Measurements from ENCODE around the gene HAL. TPM values are rescaled to one million over a fixed set of nuclear protein-coding genes. Genes with fewer than 3 reads are reported as not detected.

Gene HAL
- total and polyA plus RNA-seq, 2 donors (not counting 1 experiment from before 2014, with no cell fraction given) = 1.3 to 4.8 TPM

DNA sequence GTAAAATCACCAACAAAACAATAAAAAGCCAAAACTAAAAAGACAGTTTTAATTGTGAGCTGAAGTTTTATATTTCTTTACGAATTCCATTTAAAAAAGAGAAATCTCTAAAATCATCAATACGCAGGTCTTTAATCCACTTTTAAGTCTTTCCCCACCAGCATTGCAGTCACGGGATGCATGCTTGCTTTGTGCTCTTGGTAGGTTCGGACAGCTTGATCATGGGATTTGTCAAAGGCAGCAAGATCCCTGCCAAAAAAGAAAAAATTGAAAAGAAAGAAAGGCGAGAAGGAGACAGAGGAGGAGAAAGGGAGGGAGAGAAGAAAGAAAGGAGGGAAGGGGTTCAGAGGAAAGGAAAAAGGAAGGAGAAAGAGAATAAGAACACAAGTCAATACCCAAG, 4.7 kb upstream of the HAL start:
- no peak overlapping the region for H2AFZ ChIP-seq (ENCODE audit: insufficient read depth, low read depth, low read length, poor library complexity, severe bottlenecking)
- TF ChIP-seq, protein P1, sequence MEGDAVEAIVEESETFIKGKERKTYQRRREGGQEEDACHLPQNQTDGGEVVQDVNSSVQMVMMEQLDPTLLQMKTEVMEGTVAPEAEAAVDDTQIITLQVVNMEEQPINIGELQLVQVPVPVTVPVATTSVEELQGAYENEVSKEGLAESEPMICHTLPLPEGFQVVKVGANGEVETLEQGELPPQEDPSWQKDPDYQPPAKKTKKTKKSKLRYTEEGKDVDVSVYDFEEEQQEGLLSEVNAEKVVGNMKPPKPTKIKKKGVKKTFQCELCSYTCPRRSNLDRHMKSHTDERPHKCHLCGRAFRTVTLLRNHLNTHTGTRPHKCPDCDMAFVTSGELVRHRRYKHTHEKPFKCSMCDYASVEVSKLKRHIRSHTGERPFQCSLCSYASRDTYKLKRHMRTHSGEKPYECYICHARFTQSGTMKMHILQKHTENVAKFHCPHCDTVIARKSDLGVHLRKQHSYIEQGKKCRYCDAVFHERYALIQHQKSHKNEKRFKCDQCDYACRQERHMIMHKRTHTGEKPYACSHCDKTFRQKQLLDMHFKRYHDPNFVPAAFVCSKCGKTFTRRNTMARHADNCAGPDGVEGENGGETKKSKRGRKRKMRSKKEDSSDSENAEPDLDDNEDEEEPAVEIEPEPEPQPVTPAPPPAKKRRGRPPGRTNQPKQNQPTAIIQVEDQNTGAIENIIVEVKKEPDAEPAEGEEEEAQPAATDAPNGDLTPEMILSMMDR (IDR thresholded peaks at IDR 0.05) = no peak
- TF ChIP-seq EZH2 (IDR thresholded peaks at IDR 0.05; ENCODE audit: borderline replicate concordance, insufficient read depth, low read depth, low read length, poor library complexity, severe bottlenecking) = no peak
- peaks cover 8% of the 10 kb centered on the region for H3K4me1 Mint-ChIP-seq
- WGBS (ENCODE audit: insufficient coverage) = 100% methylated on average over 4 of the region's 5 CpGs
- no peak overlapping the region for H3K27ac ChIP-seq (ENCODE audit: low read length in 2 of 2)
- H3K9me3 Mint-ChIP-seq (ENCODE audit: insufficient read depth) = no peaks in the 10 kb centered on the region
- H3K27me3 ChIP-seq (replicated peaks in 1 of 4; ENCODE audit: control extremely low read depth in 1 of 4, control insufficient read depth in 3 of 4, insufficient read depth in 4 of 4, low read length in 3 of 4) = no peaks in the 10 kb centered on the region
- no peaks in the 10 kb centered on the region for H4K20me1 ChIP-seq (ENCODE audit: control insufficient read depth, insufficient read depth, low read length, poor library complexity, severe bottlenecking)
- ChIA-PET CTCF (interaction anchor here (0.9 to 4.8 kb wide), 6 partner anchors 11 to 90 kb away, joined by 3 to 112 read pairs (median 6); no protein-coding TSS in a partner anchor), POLR2A (interaction anchor here (0.5 kb wide), 1 partner anchor 15 kb away, joined by 4 read pairs; no protein-coding TSS in a partner anchor)
- H3K4me1 ChIP-seq (ENCODE audit: control insufficient read depth in 2 of 2, insufficient read depth in 2 of 2, low read length in 2 of 2) = peaks cover 0 to 5% of the 10 kb centered on the region in 2 donors
- H3K36me3 ChIP-seq (replicated peaks in 1 of 2; ENCODE audit: control extremely low read depth in 1 of 2, control insufficient read depth in 1 of 2, extremely low read depth in 1 of 2, insufficient read depth in 2 of 2, low read length in 1 of 2) = peaks cover 2 to 49% of the 10 kb centered on the region in 2 experiments
- intact Hi-C loops (cut with micrococcal nuclease) = no loop called here
- no peak for ATAC-seq (ENCODE audit: low read depth)
- no peaks in the 10 kb centered on the region for H3K27me3 Mint-ChIP-seq
- H3K4me3 ChIP-seq (ENCODE audit: control extremely low read depth in 1 of 5, extremely low read depth in 1 of 5, insufficient read depth in 1 of 5, low read depth in 2 of 5, low read length in 4 of 5) = no peak overlapping the region
- no peak overlapping the region for H3K4me2 ChIP-seq (replicated peaks; ENCODE audit: low read depth, low read length, poor library complexity, severe bottlenecking)
- H3K4me3 Mint-ChIP-seq = no peak overlapping the region
- H3K27ac Mint-ChIP-seq = no peak overlapping the region
- H3K9me3 ChIP-seq (ENCODE audit: control extremely low read depth in 1 of 3, control insufficient read depth in 2 of 3, insufficient read depth in 1 of 3, low read length in 2 of 3) = no peaks in the 10 kb centered on the region
- H3K9ac ChIP-seq (ENCODE audit: low read length) = no peak overlapping the region
- no peak for DNase-seq
- H3K79me2 ChIP-seq (ENCODE audit: control insufficient read depth, insufficient read depth, low read length) = no peaks in the 10 kb centered on the region

DNA sequence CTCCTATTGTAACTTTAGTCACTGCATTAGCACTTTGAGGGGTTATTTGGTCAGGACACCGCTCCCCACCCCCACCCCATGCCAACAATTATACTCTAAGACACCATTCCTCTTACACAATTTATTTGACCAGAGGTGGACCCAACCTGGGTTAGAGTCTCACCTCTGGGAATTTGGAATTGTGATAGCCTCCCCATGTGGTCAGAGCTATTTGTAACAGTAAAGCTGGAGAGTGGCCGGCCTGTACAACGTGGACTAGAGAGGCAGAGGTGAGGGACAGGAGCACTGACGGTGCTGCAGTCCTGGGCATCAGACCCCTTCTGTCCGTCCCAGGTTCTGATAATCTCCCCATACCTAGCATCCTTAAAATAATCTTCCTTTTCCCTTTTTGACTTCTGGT, 3.3 kb upstream of the HAL start:
- Histone ChIP-seq H3K4me3 (ENCODE audit: control extremely low read depth in 1 of 5, extremely low read depth in 1 of 5, insufficient read depth in 1 of 5, low read depth in 2 of 5, low read length in 4 of 5) (no peak overlapping the region), H3K27ac (ENCODE audit: low read length in 2 of 2) (no peak overlapping the region), H3K4me1 (ENCODE audit: control insufficient read depth in 2 of 2, insufficient read depth in 2 of 2, low read length in 2 of 2) (peaks cover 0 to 5% of the 10 kb centered on the region in 2 donors), H3K9me3 (ENCODE audit: control extremely low read depth in 1 of 3, control insufficient read depth in 2 of 3, insufficient read depth in 1 of 3, low read length in 2 of 3) (no peaks in the 10 kb centered on the region), H3K79me2 (ENCODE audit: control insufficient read depth, insufficient read depth, low read length) (no peaks in the 10 kb centered on the region), H4K20me1 (ENCODE audit: control insufficient read depth, insufficient read depth, low read length, poor library complexity, severe bottlenecking) (no peaks in the 10 kb centered on the region), H3K9ac (ENCODE audit: low read length) (no peak overlapping the region), H3K36me3 (replicated peaks in 1 of 2; ENCODE audit: control extremely low read depth in 1 of 2, control insufficient read depth in 1 of 2, extremely low read depth in 1 of 2, insufficient read depth in 2 of 2, low read length in 1 of 2) (peaks cover 2 to 36% of the 10 kb centered on the region in 2 experiments), H2AFZ (ENCODE audit: insufficient read depth, low read depth, low read length, poor library complexity, severe bottlenecking) (no peak overlapping the region), H3K27me3 (replicated peaks in 1 of 4; ENCODE audit: control extremely low read depth in 1 of 4, control insufficient read depth in 3 of 4, insufficient read depth in 4 of 4, low read length in 3 of 4) (no peaks in the 10 kb centered on the region), H3K4me2 (replicated peaks; ENCODE audit: low read depth, low read length, poor library complexity, severe bottlenecking) (no peak overlapping the region)
- no peak overlapping the region for H3K4me3 Mint-ChIP-seq
- no peak for ATAC-seq (ENCODE audit: low read depth)
- H3K27ac Mint-ChIP-seq = no peak overlapping the region
- ChIA-PET POLR2A (no interaction called here), CTCF (interaction anchor here (1.4 to 4.8 kb wide), 11 partner anchors 8 to 517 kb away, joined by 3 to 112 read pairs (median 7); partner anchors contain the start of genes AMDHD1 and CCDC38)
- TF ChIP-seq EZH2 (IDR thresholded peaks at IDR 0.05; ENCODE audit: borderline replicate concordance, insufficient read depth, low read depth, low read length, poor library complexity, severe bottlenecking) = no peak
- TF ChIP-seq, protein P1 (IDR thresholded peaks at IDR 0.05) = no peak
- no peaks in the 10 kb centered on the region for H3K9me3 Mint-ChIP-seq (ENCODE audit: insufficient read depth)
- DNase-seq = no peak
- WGBS (ENCODE audit: insufficient coverage) = 100% methylated on average over 1 of the region's 5 CpGs
- no peaks in the 10 kb centered on the region for H3K27me3 Mint-ChIP-seq
- peaks cover 8% of the 10 kb centered on the region for H3K4me1 Mint-ChIP-seq
- intact Hi-C loops (cut with micrococcal nuclease) = loop anchor here (2.0 to 5.0 kb wide), 3 partner anchors 21 to 882 kb away; partner anchors contain the start of genes AMDHD1 and CCDC38
